Measurements from ENCODE around the gene HSBP1L1.

The HSBP1L1 gene

GRCh38 chr18:79930020-79930642, 34.3 kb upstream of the HSBP1L1 start:
- DNase-seq, result peak; percentile 30

- DNase-seq, result no peak
Measured at GRCh38 chr18:79931475-79931874, 33.0 kb upstream of the HSBP1L1 start.

GRCh38 chr18:79932907-79933306, 31.5 kb upstream of the HSBP1L1 start:
- DNase-seq, result peak; percentile 23

- DNase-seq, result no peak
Measured at GRCh38 chr18:79933765-79934164, 30.7 kb upstream of the HSBP1L1 start.

DNA sequence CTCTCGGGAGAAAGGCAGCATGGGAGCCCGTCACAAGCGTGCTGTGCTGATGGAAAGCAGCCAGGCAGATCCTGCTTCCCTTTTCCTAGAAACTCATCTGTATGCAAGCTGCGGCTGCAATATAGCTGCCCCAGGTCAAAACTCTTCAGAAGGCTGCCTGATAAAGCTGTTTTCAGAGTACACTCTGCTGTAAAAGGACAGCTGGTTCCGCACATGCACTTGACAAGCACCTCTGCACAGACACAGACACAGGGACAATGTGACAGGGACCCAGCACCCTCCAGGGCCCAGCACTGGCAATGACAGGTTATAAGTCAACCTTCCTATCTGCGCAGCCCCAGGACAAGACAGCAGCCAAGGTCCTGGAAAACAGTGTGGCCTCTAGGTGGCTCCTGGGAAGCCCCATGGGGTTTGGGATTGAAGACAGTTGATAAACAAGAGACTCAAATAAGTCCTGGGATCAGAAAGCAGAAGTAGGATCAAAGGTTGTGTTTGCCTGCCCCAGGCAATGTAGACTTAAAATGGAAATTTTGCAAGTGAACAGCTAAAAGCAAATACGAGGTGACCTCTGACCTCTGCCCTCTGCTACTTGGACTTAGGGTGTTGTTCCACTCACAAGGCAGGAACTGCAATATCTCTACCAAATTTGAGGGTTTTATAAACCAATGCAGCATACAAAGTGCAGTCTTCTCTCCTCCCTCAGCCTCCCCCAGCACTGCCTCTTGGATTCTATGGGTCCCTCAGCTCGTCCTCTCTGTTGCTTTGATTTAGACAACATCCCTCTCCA, 29.9 kb upstream of the HSBP1L1 start:
- DNase-seq, result peak; percentile 89

DNA sequence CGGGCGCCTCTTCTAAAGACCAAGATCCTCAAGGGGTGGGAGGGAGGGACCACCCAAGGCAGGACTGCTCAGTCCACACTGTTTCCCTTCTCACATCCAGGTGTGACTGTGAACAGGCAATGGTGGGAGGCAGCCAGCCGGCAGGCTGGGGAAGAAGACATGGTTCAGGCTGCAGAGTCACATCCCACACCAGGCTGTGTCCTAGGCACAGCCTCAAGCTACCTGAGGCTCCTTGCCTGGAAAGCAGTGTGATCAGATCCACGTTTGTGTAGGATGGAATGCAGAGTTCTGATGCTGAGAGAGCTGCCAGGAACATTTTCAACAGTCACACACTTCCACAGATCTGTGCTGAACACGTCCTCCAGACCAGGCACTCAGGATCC, 29.4 kb upstream of the HSBP1L1 start:
- no peak for DNase-seq

- no peak for DNase-seq
Measured at GRCh38 chr18:79935499-79935898, 28.9 kb upstream of the HSBP1L1 start.

GRCh38 chr18:79935925-79936324, 28.5 kb upstream of the HSBP1L1 start:
- DNase-seq, result no peak

DNA sequence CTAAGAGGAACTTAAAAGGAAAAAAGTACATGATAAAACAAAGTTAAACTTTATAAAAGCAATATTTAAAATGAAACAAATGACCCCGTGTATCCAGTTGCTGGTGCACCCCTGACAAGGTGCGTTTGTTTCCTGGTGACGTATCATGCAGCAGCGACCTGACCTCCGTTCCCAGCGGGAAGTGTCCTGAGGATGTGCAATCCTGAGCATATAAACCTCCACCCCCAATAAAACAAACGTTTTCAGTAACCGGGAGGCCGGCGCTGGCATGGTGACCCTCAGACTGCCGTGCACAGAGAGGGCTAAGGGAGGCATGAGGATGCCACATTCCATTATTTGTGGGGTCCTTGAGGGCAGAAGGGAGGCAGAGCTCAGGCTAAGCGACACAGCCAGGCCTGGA, 27.8 kb upstream of the HSBP1L1 start:
- DNase-seq, result no peak

- no peak for DNase-seq
Measured at GRCh38 chr18:79937103-79937860, 27.2 kb upstream of the HSBP1L1 start.

- no peak for DNase-seq
Measured at GRCh38 chr18:79938196-79938595, 26.2 kb upstream of the HSBP1L1 start.

GRCh38 chr18:79939096-79939495, 25.3 kb upstream of the HSBP1L1 start:
- no peak for DNase-seq

- no peak for DNase-seq
Measured at GRCh38 chr18:79940126-79940813, 24.2 kb upstream of the HSBP1L1 start.

DNA sequence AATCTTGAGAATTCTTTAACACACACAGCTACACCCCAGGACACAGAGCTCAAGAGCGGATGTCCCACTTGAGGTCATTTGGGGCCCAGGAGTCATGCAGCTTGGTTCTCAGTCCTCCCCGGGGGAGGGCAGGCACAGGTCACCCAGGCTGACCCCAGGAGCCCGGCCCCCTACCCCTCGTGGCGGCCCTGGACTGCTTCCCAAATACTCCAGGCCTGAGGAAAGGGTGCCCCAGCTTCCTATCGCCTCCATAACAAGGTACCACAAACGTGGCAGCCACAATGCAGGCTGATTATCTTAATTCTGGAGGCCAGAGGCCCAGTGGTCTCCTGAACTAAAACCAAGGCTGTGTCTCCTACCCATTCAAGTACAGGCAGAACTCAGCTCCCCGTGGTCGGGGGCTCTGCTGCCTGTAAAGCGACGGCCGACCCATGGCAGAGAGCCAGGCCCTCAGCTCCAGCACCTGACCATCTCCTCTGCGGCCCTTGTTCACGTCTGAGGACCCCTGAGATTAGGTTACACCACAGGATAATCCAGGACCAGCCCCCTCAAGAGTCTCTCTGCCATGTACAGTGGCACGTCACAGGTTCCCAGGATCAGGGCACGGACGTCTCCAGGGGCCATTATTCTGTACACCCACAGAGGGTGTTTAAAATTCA, 23.5 kb upstream of the HSBP1L1 start:
- DNase-seq, result no peak

GRCh38 chr18:79941473-79942119, 22.8 kb upstream of the HSBP1L1 start:
- DNase-seq, result no peak

DNA sequence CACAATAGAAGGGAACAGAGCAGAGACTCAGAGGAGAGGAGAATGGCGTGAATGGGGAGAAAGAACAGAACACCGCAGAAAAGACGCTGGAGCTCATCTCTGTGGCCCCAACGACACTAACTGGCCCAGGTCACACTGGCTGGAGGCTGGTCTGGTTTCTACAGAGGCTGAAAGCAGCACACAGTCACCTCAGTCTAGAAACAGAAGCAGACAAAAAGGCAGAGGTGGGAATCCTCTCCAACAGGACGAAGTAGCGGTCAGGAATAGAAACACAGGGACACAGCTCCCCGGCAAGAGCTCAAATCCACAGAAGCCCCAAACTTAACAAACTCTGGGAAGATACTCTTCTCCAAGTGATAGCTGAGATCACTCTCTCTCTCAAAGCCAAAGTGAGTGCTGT, 22.2 kb upstream of the HSBP1L1 start:
- DNase-seq, result no peak

- DNase-seq, result peak; percentile 59
Measured at GRCh38 chr18:79942786-79943607, 21.4 kb upstream of the HSBP1L1 start.

DNA sequence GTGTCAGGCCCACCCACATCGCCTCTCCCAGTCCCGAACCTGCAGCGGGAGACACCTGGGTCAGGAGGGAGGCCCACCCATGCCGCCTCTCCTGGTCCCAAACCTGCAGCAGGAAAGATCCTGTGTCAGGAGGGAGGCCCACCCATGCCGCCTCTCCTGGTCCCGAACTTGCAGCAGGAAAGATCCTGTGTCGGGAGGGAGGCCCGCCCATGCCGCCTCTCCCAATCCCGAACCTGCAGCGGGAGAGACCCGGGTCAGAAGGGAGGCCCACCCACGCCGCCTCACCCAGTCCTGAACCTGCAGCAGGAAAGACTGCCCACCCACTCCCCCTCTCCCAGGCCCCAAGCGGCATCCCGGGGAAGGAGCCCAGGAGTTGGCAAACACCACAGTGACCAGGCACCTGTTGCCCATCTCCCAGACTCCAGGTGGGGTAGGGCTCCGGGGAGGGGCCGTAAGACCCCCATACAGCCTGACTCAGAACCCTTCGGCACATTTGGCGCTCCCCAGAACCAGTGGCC, 20.8 kb upstream of the HSBP1L1 start:
- no peak for DNase-seq

DNA sequence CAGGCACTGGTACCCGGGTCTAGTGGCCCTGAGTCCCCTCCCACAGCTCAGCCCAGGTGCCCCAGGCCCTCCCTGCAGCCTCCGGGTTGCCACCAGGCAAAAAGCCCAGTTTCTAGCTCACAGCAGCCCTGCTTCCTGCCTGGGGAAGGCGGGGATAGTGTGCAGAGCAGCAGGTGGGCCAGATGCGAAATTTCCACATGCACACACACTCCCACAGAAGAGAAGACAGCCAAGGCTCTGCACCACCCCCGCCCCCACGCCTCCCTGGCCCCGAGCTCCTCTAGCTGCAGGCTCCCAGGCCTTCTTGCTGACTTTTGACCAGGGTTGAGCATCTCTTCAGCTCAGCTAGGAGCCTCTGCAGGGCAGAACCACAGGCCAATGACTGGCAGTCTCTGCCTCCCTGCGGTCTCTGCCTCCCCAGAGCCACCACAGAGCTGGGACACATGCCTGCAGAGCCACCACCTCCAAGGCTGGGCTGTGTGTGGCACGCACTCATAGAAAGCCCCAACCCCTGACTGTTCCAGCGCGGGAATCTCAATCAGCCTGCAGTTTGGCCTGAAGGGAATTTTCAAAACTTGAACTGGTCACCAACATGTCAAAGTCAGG, 20.2 kb upstream of the HSBP1L1 start:
- DNase-seq, result no peak

- DNase-seq, result no peak
Measured at GRCh38 chr18:79944746-79945117, 19.7 kb upstream of the HSBP1L1 start.

Data from OCI-M1 (cell line).